H1 (cell line): ENCODE measurements around the gene ATG2B. TPM values are rescaled to one million over a fixed set of nuclear protein-coding genes. Genes with fewer than 3 reads are reported as not detected.

Source experiments
- CTCF ChIA-PET: fragments of 300-600 bp; sonication (Branson Sonifier 250); formaldehyde crosslinking; loops from one replicate; lab custom pipeline; 2021; ENCODE audit not compliant: partially characterized antibody; lab: Charles Lee
- POLR2A ChIA-PET: fragments of 300-600 bp; sonication (Branson Sonifier 250); formaldehyde crosslinking; loops from one replicate; lab custom pipeline; 2021; ENCODE audit warnings: inconsistent platforms; ENCODE audit not compliant: partially characterized antibody; lab: Charles Lee
- DNase-seq, 2 experiments: peaks; one replicate each; pipeline versions ENCODE4 v3.0.0 to v3.0.0-alpha.2; 2010 to 2022; ENCODE audit warnings: low spot score in 2 of 2, low read depth in 1 of 2, mixed read lengths in 1 of 2
- FAIRE-seq: peaks from 2 replicates; lab custom pipeline; 2011; peaks lifted over from hg19 to GRCh38; lab: Jason Lieb, UNC
- H2AFZ ChIP-seq: 2 replicates; pipeline ENCODE4 v1.8.1; 2012; ENCODE audit warnings: low read length, inconsistent platforms
- H2AK5ac ChIP-seq: 2 replicates; pipeline ENCODE4 v1.6.1; 2013; ENCODE audit warnings: low read depth, low read length
- H2BK120ac ChIP-seq: replicated peaks from 2 replicates; pipeline ENCODE3; 2013; ENCODE audit warnings: low read depth, low read length, inconsistent platforms
- H2BK12ac ChIP-seq: 2 replicates; pipeline ENCODE4 v1.6.1; 2013; ENCODE audit warnings: low read depth, low read length
- H2BK15ac ChIP-seq: 2 replicates; pipeline ENCODE4 v1.6.1; 2013; ENCODE audit warnings: low read length
- H2BK20ac ChIP-seq: 2 replicates; pipeline ENCODE4 v1.6.1; 2013; ENCODE audit warnings: low read length
- H2BK5ac ChIP-seq: 2 replicates; pipeline ENCODE4 v1.6.1; 2013; ENCODE audit warnings: low read depth, low read length
- H3K14ac ChIP-seq: 2 replicates; pipeline ENCODE4 v1.6.1; 2013; ENCODE audit warnings: inconsistent platforms; ENCODE audit not compliant: insufficient read length
- H3K18ac ChIP-seq: 2 replicates; pipeline ENCODE4 v1.6.1; 2013; ENCODE audit warnings: low read length; ENCODE audit errors: extremely low read depth
- H3K23ac ChIP-seq: 2 replicates; pipeline ENCODE4 v1.6.1; 2013; ENCODE audit warnings: inconsistent platforms; ENCODE audit not compliant: insufficient read length
- H3K23me2 ChIP-seq: 2 replicates; pipeline ENCODE4 v1.6.1; 2013; ENCODE audit warnings: low read depth, low read length
- H3K27ac ChIP-seq: 2 replicates; pipeline ENCODE4 v1.6.1; 2011; ENCODE audit warnings: low read depth, low read length, inconsistent platforms
- H3K27me3 ChIP-seq, 4 experiments: replicated peaks in 1 of 4; 1 replicate in 1 of 4; 2 replicates in 3 of 4; pipeline versions ENCODE4 v1.6.1 to v1.8.1; 2011 to 2013; ENCODE audit warnings: low read length in 3 of 4, mild to moderate bottlenecking in 3 of 4, inconsistent platforms in 2 of 4, mixed read lengths in 2 of 4, moderate library complexity in 1 of 4; ENCODE audit not compliant: control insufficient read depth in 3 of 4, insufficient read depth in 3 of 4; ENCODE audit errors: extremely low read depth in 1 of 4
- H3K36me3 ChIP-seq, 4 experiments: 2 replicates each; pipeline versions ENCODE4 v1.6.1 to v1.8.1; 2011 to 2013; ENCODE audit warnings: mild to moderate bottlenecking in 4 of 4, low read length in 3 of 4, moderate library complexity in 2 of 4, control low read depth in 1 of 4, inconsistent platforms in 1 of 4; ENCODE audit not compliant: insufficient read depth in 4 of 4, control insufficient read depth in 2 of 4
- H3K4ac ChIP-seq: replicated peaks from 2 replicates; pipeline ENCODE3; 2013; ENCODE audit warnings: low read length, low read depth, mixed read lengths, inconsistent platforms; ENCODE audit not compliant: insufficient read length
- H3K4me1 ChIP-seq, 4 experiments: replicated peaks in 1 of 4; 1 replicate in 1 of 4; 2 replicates in 3 of 4; pipeline versions ENCODE4 v1.6.1 to v1.8.1; 2011 to 2013; ENCODE audit warnings: low read length in 3 of 4, inconsistent platforms in 2 of 4, mixed read lengths in 1 of 4; ENCODE audit not compliant: insufficient read depth in 4 of 4, control insufficient read depth in 3 of 4
- H3K4me2 ChIP-seq, 2 experiments: 2 replicates each; pipeline versions ENCODE4 v1.6.1 to v1.8.1; 2011 to 2013; ENCODE audit warnings: low read depth in 2 of 2, low read length in 2 of 2, control low read depth in 1 of 2, inconsistent platforms in 1 of 2, mild to moderate bottlenecking in 1 of 2; ENCODE audit not compliant: insufficient read depth in 1 of 2
- H3K4me3 ChIP-seq, 4 experiments: fragments of 200-600, 300-600 bp in 1 of 4; sonication (generic), shearing (Covaris generic), sonication (Bioruptor Twin) in 1 of 4; 2 replicates each; pipeline versions ENCODE4 v1.5.1 to v1.8.1; 2011 to 2016; ENCODE audit warnings: low read length in 4 of 4, low read depth in 3 of 4, control low read depth in 2 of 4, inconsistent platforms in 2 of 4, mild to moderate bottlenecking in 2 of 4, mixed read lengths in 1 of 4, moderate library complexity in 1 of 4; ENCODE audit not compliant: insufficient read depth in 2 of 4; ENCODE audit errors: extremely low read depth in 1 of 4
- H3K56ac ChIP-seq: replicated peaks from 2 replicates; pipeline ENCODE3; 2013; ENCODE audit warnings: low read depth, mild to moderate bottlenecking, mixed read lengths, low read length, inconsistent platforms; ENCODE audit not compliant: insufficient read length
- H3K79me1 ChIP-seq: 2 replicates; pipeline ENCODE4 v1.6.1; 2013; ENCODE audit warnings: low read depth, low read length, control low read depth
- H3K79me2 ChIP-seq, 2 experiments: 2 replicates each; pipeline versions ENCODE4 v1.6.1 to v1.8.1; 2012 to 2013; ENCODE audit warnings: low read length in 2 of 2, mild to moderate bottlenecking in 2 of 2, inconsistent platforms in 1 of 2; ENCODE audit not compliant: insufficient read depth in 2 of 2, control insufficient read depth in 1 of 2
- H3K9ac ChIP-seq, 4 experiments: replicated peaks in 1 of 4; 1 replicate in 1 of 4; 2 replicates in 3 of 4; pipeline versions ENCODE4 v1.6.1 to v1.8.1; 2011 to 2013; ENCODE audit warnings: low read depth in 3 of 4, low read length in 3 of 4, control low read depth in 2 of 4, mild to moderate bottlenecking in 2 of 4, moderate library complexity in 2 of 4, inconsistent platforms in 1 of 4; ENCODE audit errors: extremely low read depth in 1 of 4
- H3K9me3 ChIP-seq, 2 experiments: 2 replicates each; pipeline versions ENCODE4 v1.6.1 to v1.8.1; 2012 to 2013; ENCODE audit warnings: mild to moderate bottlenecking in 2 of 2, moderate library complexity in 2 of 2, control low read depth in 1 of 2, inconsistent platforms in 1 of 2, low read depth in 1 of 2, low read length in 1 of 2, mixed read lengths in 1 of 2; ENCODE audit not compliant: insufficient read depth in 2 of 2
- H4K20me1 ChIP-seq, 2 experiments: replicated peaks in 1 of 2; 2 replicates each; pipeline versions ENCODE3 to v1.8.1; 2011 to 2013; ENCODE audit warnings: inconsistent platforms in 2 of 2, low read length in 2 of 2, mild to moderate bottlenecking in 1 of 2; ENCODE audit not compliant: insufficient read depth in 2 of 2, control insufficient read depth in 1 of 2
- H4K5ac ChIP-seq: 2 replicates; pipeline ENCODE4 v1.6.1; 2013; ENCODE audit warnings: low read length, low read depth, mixed read lengths, inconsistent platforms; ENCODE audit not compliant: insufficient read length
- H4K8ac ChIP-seq: 2 replicates; pipeline ENCODE4 v1.8.0; 2013; ENCODE audit warnings: mild to moderate bottlenecking, moderate library complexity, low read length, inconsistent platforms; ENCODE audit not compliant: insufficient read depth; ENCODE audit errors: extremely low read depth
- H4K91ac ChIP-seq: replicated peaks from 2 replicates; pipeline ENCODE3; 2013; ENCODE audit warnings: low read length, mixed read lengths, inconsistent platforms; ENCODE audit not compliant: insufficient read length
- JUND ChIP-seq: IDR thresholded peaks from 2 replicates; pipeline ENCODE4 v1.6.1; 2011; ENCODE audit warnings: mild to moderate bottlenecking, improper control_type of control experiment, low read length
- POLR2AphosphoS5 ChIP-seq: IDR thresholded peaks from 2 replicates; pipeline ENCODE4 v1.6.1; 2011; ENCODE audit warnings: low read depth, low read length
- TEAD4 ChIP-seq: IDR thresholded peaks from 2 replicates; pipeline ENCODE4 v1.6.1; 2012; ENCODE audit warnings: low read depth, low read length, inconsistent platforms, mixed read lengths
- WGBS, 2 experiments: shearing (Covaris generic) in 1 of 2; methylation state at CpG; one replicate each; pipeline versions ENCODE4 v1.1.6 to v1.1.7; 2013 to 2015; ENCODE audit warnings: low lambda C conversion rate in 2 of 2, mixed read lengths in 2 of 2, inconsistent platforms in 1 of 2, low coverage in 1 of 2, missing lambda C conversion rate in 1 of 2; ENCODE audit not compliant: insufficient replicate concordance in 2 of 2, insufficient coverage in 1 of 2, insufficient read length in 1 of 2; ENCODE audit errors: extremely low coverage in 1 of 2, missing lambda C conversion rate in 1 of 2; 5-methylcytosine and 5-hydroxymethylcytosine counted together
- polyA plus RNA-seq, 7 experiments: library from polyadenylated mRNA; depleted of rRNA in 3 of 7; stranded (reverse) in 5 of 7; unstranded in 2 of 7; fragments of >200 nt in 5 of 7; fragments of 200-250 nt in 2 of 7; gene quantifications; 1 replicate in 5 of 7; 2 replicates in 1 of 7; 4 replicates in 1 of 7; pipeline versions ENCODE4 v1.2.1 to v1.2.3, GENCODE V29; 2011 to 2013; ENCODE audit warnings: missing spikeins in 2 of 7, mixed read lengths in 2 of 7
- total RNA-seq: library from RNA; stranded (reverse); fragmentation: NEBNext Ultra II Directional; extraction: Animal tissue kit (Norgen Biotek cat#: 25700); gene quantifications from 2 replicates; pipeline ENCODE4 v1.2.1, GENCODE V29; 2021

Gene ATG2B
- total and polyA plus RNA-seq, 2 of the 8 experiments (the other 6 are each of a cell fraction or from before 2014, with no cell fraction given) = 4.6 to 14.4 TPM

GRCh38 chr14:96252999-96253539 lies 110.1 kb downstream of the ATG2B start:
- H4K91ac ChIP-seq = no peak overlapping the region
- peak; percentile 76; the same call in 1 of the 2 replicates for TF ChIP-seq JUND
- TF ChIP-seq TEAD4 = peak; percentile 29; the same call in 1 of the 2 replicates
- TF ChIP-seq POLR2AphosphoS5 = no peak
- TF ChIP-seq, all 59 proteins: peak for 2
- no peak overlapping the region for H3K23ac ChIP-seq
- H3K9me3 ChIP-seq = no peaks in the 10 kb centered on the region
- no peak overlapping the region for H3K27ac ChIP-seq
- H4K5ac ChIP-seq = no peak overlapping the region
- H2AK5ac ChIP-seq = no peak overlapping the region
- H3K23me2 ChIP-seq = no peaks in the 10 kb centered on the region
- no peak overlapping the region for H2BK20ac ChIP-seq
- H3K18ac ChIP-seq = no peak overlapping the region
- H4K8ac ChIP-seq = no peak overlapping the region
- no peak for FAIRE-seq
- no peak overlapping the region for H3K9ac ChIP-seq
- H3K79me2 ChIP-seq = no peaks in the 10 kb centered on the region
- no peak overlapping the region for H3K14ac ChIP-seq
- no peaks in the 10 kb centered on the region for H3K36me3 ChIP-seq
- H2BK15ac ChIP-seq = no peak overlapping the region
- no peak overlapping the region for H3K4me3 ChIP-seq
- POLR2A ChIA-PET = no interaction called here
- CTCF ChIA-PET = interaction anchor here (0.6 to 6.0 kb wide), 9 partner anchors 9 to 189 kb away, joined by 3 to 23 read pairs (median 3); no protein-coding TSS in a partner anchor
- WGBS, 2 experiments = 87% methylated on average over 9 of the region's 9 CpGs; no CpG with 5 or more reads in 1 of the 2 experiments
- no peak overlapping the region for H2BK120ac ChIP-seq
- no peak overlapping the region for H2BK5ac ChIP-seq
- H3K4ac ChIP-seq = no peak overlapping the region
- H2BK12ac ChIP-seq = no peak overlapping the region
- no peaks in the 10 kb centered on the region for H3K27me3 ChIP-seq
- H3K56ac ChIP-seq = no peak overlapping the region
- DNase-seq = peak in 1 of 2 experiments; percentile 21
- H2AFZ ChIP-seq = no peak overlapping the region
- no peaks in the 10 kb centered on the region for H3K79me1 ChIP-seq
- no peaks in the 10 kb centered on the region for H4K20me1 ChIP-seq
- peaks cover 0 to 4% (median 2%) of the 10 kb centered on the region in 4 experiments; a peak in 3 of 7 replicates for H3K4me1 ChIP-seq
- H3K4me2 ChIP-seq = no peak overlapping the region
